ENCODE results near the gene PREX1.

The PREX1 gene

DNA sequence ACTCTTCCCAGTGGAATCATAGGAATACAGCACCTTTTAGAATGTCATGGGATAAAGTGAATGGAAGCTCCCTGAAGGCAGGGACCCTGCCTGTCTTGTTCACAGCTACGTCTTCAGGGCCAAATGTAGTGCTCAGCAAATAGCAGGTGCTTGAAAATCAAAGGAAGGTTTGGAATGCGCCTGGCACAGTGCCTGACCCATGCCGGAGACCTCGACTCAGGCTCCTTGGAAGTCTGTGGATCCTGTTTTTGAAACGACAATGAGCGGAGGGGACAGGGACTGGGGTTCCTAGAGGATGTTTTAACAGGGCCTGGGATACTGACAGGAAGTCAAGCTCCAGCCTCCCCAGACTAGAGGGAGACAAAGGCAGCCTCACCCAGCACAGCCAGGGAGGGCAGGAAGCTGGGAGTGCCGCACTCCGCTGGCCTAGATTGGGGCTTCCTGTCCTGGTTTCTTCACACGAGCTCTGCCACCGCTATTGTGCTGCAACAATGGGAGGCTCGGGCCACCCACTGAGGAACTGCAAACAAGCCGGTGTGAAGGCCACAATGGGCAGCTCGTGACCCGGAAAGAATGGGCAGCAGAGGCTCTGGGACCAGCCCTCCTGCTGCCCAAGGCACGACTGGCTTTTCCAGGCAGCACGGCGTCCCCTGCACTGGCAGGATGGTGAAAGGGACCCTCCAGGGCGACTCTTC, 76.7 kb downstream of the PREX1 start:
- no peak for TF ChIP-seq MYC (IDR thresholded peaks at IDR 0.05; ENCODE audit: low read depth, low read length)
- TF ChIP-seq, protein P1, sequence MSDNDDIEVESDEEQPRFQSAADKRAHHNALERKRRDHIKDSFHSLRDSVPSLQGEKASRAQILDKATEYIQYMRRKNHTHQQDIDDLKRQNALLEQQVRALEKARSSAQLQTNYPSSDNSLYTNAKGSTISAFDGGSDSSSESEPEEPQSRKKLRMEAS (IDR thresholded peaks at IDR 0.05; ENCODE audit: low read depth, low read length) = peak; percentile 61; the same call in 1 of the 2 replicates
- TF ChIP-seq POLR2A (IDR thresholded peaks at IDR 0.05; ENCODE audit: extremely low read depth, insufficient read length) = no peak
- TF ChIP-seq, protein P2, sequence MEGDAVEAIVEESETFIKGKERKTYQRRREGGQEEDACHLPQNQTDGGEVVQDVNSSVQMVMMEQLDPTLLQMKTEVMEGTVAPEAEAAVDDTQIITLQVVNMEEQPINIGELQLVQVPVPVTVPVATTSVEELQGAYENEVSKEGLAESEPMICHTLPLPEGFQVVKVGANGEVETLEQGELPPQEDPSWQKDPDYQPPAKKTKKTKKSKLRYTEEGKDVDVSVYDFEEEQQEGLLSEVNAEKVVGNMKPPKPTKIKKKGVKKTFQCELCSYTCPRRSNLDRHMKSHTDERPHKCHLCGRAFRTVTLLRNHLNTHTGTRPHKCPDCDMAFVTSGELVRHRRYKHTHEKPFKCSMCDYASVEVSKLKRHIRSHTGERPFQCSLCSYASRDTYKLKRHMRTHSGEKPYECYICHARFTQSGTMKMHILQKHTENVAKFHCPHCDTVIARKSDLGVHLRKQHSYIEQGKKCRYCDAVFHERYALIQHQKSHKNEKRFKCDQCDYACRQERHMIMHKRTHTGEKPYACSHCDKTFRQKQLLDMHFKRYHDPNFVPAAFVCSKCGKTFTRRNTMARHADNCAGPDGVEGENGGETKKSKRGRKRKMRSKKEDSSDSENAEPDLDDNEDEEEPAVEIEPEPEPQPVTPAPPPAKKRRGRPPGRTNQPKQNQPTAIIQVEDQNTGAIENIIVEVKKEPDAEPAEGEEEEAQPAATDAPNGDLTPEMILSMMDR (IDR thresholded peaks at IDR 0.05; ENCODE audit: low read depth, low read length) = peak; percentile 5
- peak; percentile 91 for DNase-seq (ENCODE audit: low read depth)

DNA sequence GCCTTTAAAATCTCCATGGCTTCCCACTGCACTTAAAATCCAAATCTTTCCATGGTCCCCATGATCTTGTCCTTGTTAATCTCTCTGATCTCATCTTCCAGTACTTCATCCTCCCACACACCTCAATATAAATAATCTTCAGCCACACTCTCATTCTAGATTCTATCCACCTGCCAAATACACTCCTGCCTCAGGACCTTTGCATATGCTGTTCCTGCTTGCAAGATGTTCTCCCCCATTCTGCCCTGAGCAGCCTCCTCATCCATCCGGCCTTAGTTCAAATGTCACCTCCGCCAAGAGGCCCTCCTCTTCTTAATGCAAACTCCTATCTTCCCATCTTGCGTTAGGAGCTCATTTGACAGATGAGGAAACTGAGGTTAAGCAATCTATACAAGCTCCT, 77.4 kb downstream of the PREX1 start:
- no peak for DNase-seq (ENCODE audit: low read depth)
- TF ChIP-seq, protein P1 (IDR thresholded peaks at IDR 0.05; ENCODE audit: low read depth, low read length) = no peak
- TF ChIP-seq POLR2A (IDR thresholded peaks at IDR 0.05; ENCODE audit: extremely low read depth, insufficient read length) = no peak
- no peak for TF ChIP-seq MYC (IDR thresholded peaks at IDR 0.05; ENCODE audit: low read depth, low read length)
- TF ChIP-seq, protein P2 (IDR thresholded peaks at IDR 0.05; ENCODE audit: low read depth, low read length) = no peak
- H3K4me3 ChIP-seq (ENCODE audit: low read depth, low read length) = no peak overlapping the region

More for the DNA sequence above, 76.7 kb downstream of the PREX1 start:
- peak overlapping the region; percentile 19 for H3K4me3 ChIP-seq (ENCODE audit: low read depth, low read length)

DNA sequence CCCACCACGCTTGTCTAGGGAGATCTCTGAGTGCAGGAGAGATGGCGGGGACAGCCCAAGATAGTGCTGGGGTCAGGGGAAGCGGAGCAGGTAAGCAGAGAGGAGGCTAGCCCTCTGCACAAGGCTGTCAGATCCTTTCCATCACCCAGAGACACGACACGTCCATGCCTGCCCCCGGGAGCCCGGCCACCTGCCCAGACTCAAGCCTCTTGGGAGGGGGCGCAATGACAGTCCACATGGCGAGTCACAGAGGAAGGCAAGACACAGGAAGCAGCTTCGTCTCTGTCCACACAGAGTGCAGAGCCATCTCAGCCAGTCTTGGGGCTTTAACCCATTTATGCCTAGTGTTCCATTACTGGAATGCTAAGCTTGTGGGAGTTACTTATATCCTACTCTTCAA, 78.4 kb downstream of the PREX1 start:
- H3K4me3 ChIP-seq (ENCODE audit: low read depth, low read length) = no peak overlapping the region
- DNase-seq (ENCODE audit: low read depth) = peak; percentile 66
- TF ChIP-seq, protein P2 (IDR thresholded peaks at IDR 0.05; ENCODE audit: low read depth, low read length) = no peak
- TF ChIP-seq, protein P1 (IDR thresholded peaks at IDR 0.05; ENCODE audit: low read depth, low read length) = peak; percentile 58
- peak; percentile 56; the same call in 1 of the 2 replicates for TF ChIP-seq MYC (IDR thresholded peaks at IDR 0.05; ENCODE audit: low read depth, low read length)

DNA sequence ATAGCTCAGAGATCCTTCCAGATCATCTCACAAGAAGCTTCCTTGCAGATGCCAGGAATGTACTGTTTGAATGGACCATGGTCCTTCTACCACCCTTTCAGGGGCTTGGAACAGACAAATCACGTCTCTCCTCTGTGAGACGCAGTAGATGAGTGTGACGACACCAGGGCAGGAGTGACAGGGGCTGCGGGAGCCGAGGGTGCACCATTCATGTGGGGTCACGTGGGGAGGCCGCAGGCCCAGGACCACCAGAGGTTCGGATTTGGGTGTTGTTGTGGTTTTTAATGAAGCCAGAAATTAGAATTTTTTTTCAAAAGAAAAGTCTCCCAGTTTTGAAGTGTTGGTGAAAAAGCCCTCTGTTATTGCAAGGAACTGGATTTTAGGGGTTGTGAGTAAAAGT, 79.2 kb downstream of the PREX1 start:
- no peak for DNase-seq (ENCODE audit: low read depth)
- TF ChIP-seq, protein P1 (IDR thresholded peaks at IDR 0.05; ENCODE audit: low read depth, low read length) = no peak
- TF ChIP-seq, protein P2 (IDR thresholded peaks at IDR 0.05; ENCODE audit: low read depth, low read length) = no peak
- no peak for TF ChIP-seq MYC (IDR thresholded peaks at IDR 0.05; ENCODE audit: low read depth, low read length)
- no peak for TF ChIP-seq POLR2A (IDR thresholded peaks at IDR 0.05; ENCODE audit: extremely low read depth, insufficient read length)
- no peak overlapping the region for H3K4me3 ChIP-seq (ENCODE audit: low read depth, low read length)

DNA sequence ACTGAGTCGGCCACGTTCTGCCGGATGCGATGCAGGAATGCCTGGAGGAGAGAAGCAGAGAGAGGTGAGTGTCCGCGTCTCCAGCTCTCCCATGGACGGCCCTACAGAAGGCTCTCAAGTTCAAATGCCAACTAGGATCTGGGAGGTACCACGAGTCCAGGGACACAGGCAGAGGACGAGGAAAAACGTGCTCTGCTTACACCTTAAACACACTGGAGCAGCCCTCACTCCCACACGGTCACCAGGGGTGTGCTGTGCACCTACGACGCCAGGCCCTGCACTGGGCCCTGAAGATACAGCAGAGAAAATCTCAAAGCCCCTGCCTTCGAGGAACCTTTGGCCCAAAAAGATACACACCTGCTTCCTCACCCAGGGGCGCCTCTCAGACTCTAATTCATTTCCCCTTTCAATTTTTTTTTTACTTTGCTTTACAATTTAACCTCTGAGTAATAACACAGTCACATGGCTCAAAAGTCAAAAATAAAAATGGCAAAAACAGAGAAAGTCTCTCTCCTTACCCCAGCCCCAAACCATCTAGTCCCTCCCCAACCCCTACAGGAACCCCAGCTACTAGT, 79.9 kb downstream of the PREX1 start:
- no peak overlapping the region for H3K4me3 ChIP-seq (ENCODE audit: low read depth, low read length)
- TF ChIP-seq, protein P2 (IDR thresholded peaks at IDR 0.05; ENCODE audit: low read depth, low read length) = no peak
- no peak for DNase-seq (ENCODE audit: low read depth)
